NCI-H2196 (cell line): Measurements from ENCODE around the gene NUP42.

Experiments used
- DNase-seq: peaks from one replicate; lab custom pipeline; 2025; ENCODE audit not compliant: unreplicated experiment; lab: John Stamatoyannopoulos, UW

The NUP42 gene

GRCh38 chr7:23234569-23235296 lies 52.9 kb downstream of the NUP42 start:
- DNase-seq = no peak

GRCh38 chr7:23235813-23236221 lies 54.0 kb downstream of the NUP42 start:
- DNase-seq = no peak

GRCh38 chr7:23237000-23237399 lies 55.2 kb downstream of the NUP42 start:
- no peak for DNase-seq

- no peak for DNase-seq
Observed at GRCh38 chr7:23238983-23239652, 57.3 kb downstream of the NUP42 start.

GRCh38 chr7:23239698-23240097 lies 57.9 kb downstream of the NUP42 start:
- no peak for DNase-seq

GRCh38 chr7:23242321-23242720 lies 60.5 kb downstream of the NUP42 start:
- no peak for DNase-seq

- DNase-seq = no peak
Observed at GRCh38 chr7:23242935-23243334, 61.1 kb downstream of the NUP42 start.

- DNase-seq = no peak
Observed at GRCh38 chr7:23246555-23246954, 64.7 kb downstream of the NUP42 start, which contains the start of gene GPNMB. TSS of gene GPNMB (plus strand) at chr7:23246775. CDS start at chr7:23246858, 83 bp downstream.

GRCh38 chr7:23247046-23247602 lies 65.3 kb downstream of the NUP42 start:
- no peak for DNase-seq

GRCh38 chr7:23247603-23248335 lies 65.9 kb downstream of the NUP42 start:
- DNase-seq = no peak

GRCh38 chr7:23249486-23249885 lies 67.6 kb downstream of the NUP42 start:
- DNase-seq = no peak
